Stomach (tissue), 9 donors: Measurements from ENCODE around the gene TAS1R3. TPM values are rescaled to one million over a fixed set of nuclear protein-coding genes. Genes with fewer than 3 reads are reported as not detected.
A peak's percentile ranks its signal among the peaks of the same experiment; 100 is the strongest.

Experiments used
- DNase-seq, 2 donors: peaks; one replicate each; pipeline versions ENCODE4 v3.0.0 to v3.0.0-alpha.2; 2013 to 2019
- H3K27ac ChIP-seq, 5 donors: fragments of 200-600 bp in 4 of 5; sonication (generic) in 4 of 5; one replicate each; pipeline ENCODE4 v1.5.1; 2013 to 2019; ENCODE audit warnings: mild to moderate bottlenecking in 1 of 5, moderate library complexity in 1 of 5
- H3K27me3 ChIP-seq, 3 donors: fragments of 200-600 bp; sonication (generic); one replicate each; pipeline ENCODE4 v1.5.1; 2017 to 2019; ENCODE audit warnings: mixed run types in 1 of 3
- H3K36me3 ChIP-seq, 4 donors: fragments of 200-600 bp; sonication (generic); 1 replicate in 3 of 4; 2 replicates in 1 of 4; pipeline ENCODE4 v1.5.1; 2016 to 2019
- H3K4me1 ChIP-seq, 4 donors: fragments of 200-600 bp; sonication (generic); one replicate each; pipeline ENCODE4 v1.5.1; 2016 to 2019
- H3K4me3 ChIP-seq, 4 donors: fragments of 200-600 bp; sonication (generic) in 3 of 4; one replicate each; pipeline ENCODE4 v1.5.1; 2016 to 2019; ENCODE audit warnings: mild to moderate bottlenecking in 1 of 4
- H3K9me3 ChIP-seq, 4 donors: fragments of 200-600 bp; sonication (generic); one replicate each; pipeline ENCODE4 v1.5.1; 2016 to 2019
- CTCF ChIP-seq, 7 experiments: fragments of 450-650 bp in 4 of 7; fragments of 200-600 bp in 3 of 7; sonication (generic) in 3 of 7; IDR thresholded peaks; one replicate each; pipeline ENCODE4 v1.5.1; 2016 to 2019; ENCODE audit warnings: antibody characterized with exemption in 7 of 7, control low read depth in 2 of 7, mild to moderate bottlenecking in 1 of 7
- EP300 ChIP-seq: sonication (generic); formaldehyde crosslinking; IDR thresholded peaks from one replicate; pipeline ENCODE4 v1.6.1; 2017; ENCODE audit warnings: antibody characterized with exemption
- POLR2A ChIP-seq, 4 donors: fragments of 450-650 bp; IDR thresholded peaks; one replicate each; pipeline ENCODE4 v1.6.1; 2016; ENCODE audit warnings: antibody characterized with exemption in 4 of 4, control low read depth in 2 of 4, mild to moderate bottlenecking in 1 of 4, moderate library complexity in 1 of 4
- POLR2AphosphoS5 ChIP-seq, 3 donors: sonication (generic); formaldehyde crosslinking; IDR thresholded peaks; one replicate each; pipeline ENCODE4 v1.6.1; 2016; ENCODE audit warnings: antibody characterized with exemption in 3 of 3
- WGBS, 5 donors: extraction: QIAGEN DNeasy Blood & Tissue Kit in 3 of 5; methylation state at CpG; one replicate each; pipeline versions ENCODE4 v1.1.5 to v1.1.7; 2013 to 2018; 5-methylcytosine and 5-hydroxymethylcytosine counted together
- intact Hi-C: fragments of 100-400 bp; cut with DNase I; formaldehyde crosslinking; loops from one replicate; pipeline ENCODE4 v1.15.1; 2023; ENCODE audit warnings: low total_unique reads
- polyA plus RNA-seq, 3 donors: library from polyadenylated mRNA; stranded (reverse); fragments of 200-250 nt; gene quantifications; one replicate each; pipeline ENCODE4 v1.2.3, GENCODE V29; 2013
- total RNA-seq, 5 donors: library from RNA; depleted of rRNA; stranded (reverse); fragments of >200 nt; gene quantifications; one replicate each; pipeline versions ENCODE4 v1.1.0 to v1.2.3, GENCODE V29; 2014 to 2016
- donor health status: healthy with polysubstance abuse.
- donor health status: Bipolar disorder and iron deficiency.
- donor health status: healthy.

Gene TAS1R3
- total and polyA plus RNA-seq, 8 donors = 0.10 to 11.7 (median 0.37) TPM; not detected in 3

- Histone ChIP-seq H3K36me3 (peaks cover 10 to 16% (median 14%) of the 10 kb centered on the region in 4 donors), H3K27me3 (no peaks in the 10 kb centered on the region), H3K4me1 (peaks cover 44 to 61% (median 57%) of the 10 kb centered on the region in 4 donors), H3K9me3 (no peaks in the 10 kb centered on the region), H3K4me3 (peak overlapping the region in 1 of 4 donors; percentile 72), H3K27ac (peak overlapping the region; percentile 71 to 92 (median 83))
- no peak for DNase-seq
- WGBS, 5 donors = 45 to 81% (median 53%) methylated on average over 4 to 12 of the region's 12 CpGs
- intact Hi-C loops = no loop called here
- no peak for TF ChIP-seq CTCF (IDR thresholded peaks at IDR 0.05)
- TF ChIP-seq EP300 = no peak
- TF ChIP-seq POLR2AphosphoS5 (IDR thresholded peaks at IDR 0.05) = no peak
Observed at GRCh38 chr1:1345860-1346500, 14.9 kb downstream of the TAS1R3 start.

- Histone ChIP-seq H3K4me1 (peaks cover 47 to 64% (median 61%) of the 10 kb centered on the region in 4 donors), H3K4me3 (peak overlapping the region in 2 of 4 donors; percentile 72 to 74), H3K27ac (peak overlapping the region; percentile 82 to 92 (median 86)), H3K36me3 (peaks cover 5 to 11% (median 9%) of the 10 kb centered on the region in 4 donors), H3K27me3 (peaks cover 0 to 1% (median 0%) of the 10 kb centered on the region in 3 donors), H3K9me3 (no peaks in the 10 kb centered on the region)
- DNase-seq = no peak
- intact Hi-C loops = no loop called here
- 79 to 90% (median 87%) methylated on average over 9 to 10 of the region's 10 CpGs for WGBS, 5 donors
- TF ChIP-seq POLR2AphosphoS5 (IDR thresholded peaks at IDR 0.05) (no peak), CTCF (IDR thresholded peaks at IDR 0.05) (no peak), POLR2A (IDR thresholded peaks at IDR 0.05) (no peak), EP300 (no peak)
Observed at GRCh38 chr1:1346501-1346890, 15.4 kb downstream of the TAS1R3 start.

- Histone ChIP-seq H3K4me3 (peak overlapping the region; percentile 63 to 74 (median 72)), H3K27me3 (peaks cover 0 to 7% (median 0%) of the 10 kb centered on the region in 3 donors), H3K4me1 (peaks cover 50 to 70% (median 67%) of the 10 kb centered on the region in 4 donors), H3K27ac (peak overlapping the region; percentile 82 to 92 (median 86)), H3K9me3 (no peaks in the 10 kb centered on the region), H3K36me3 (peaks cover 0 to 5% (median 3%) of the 10 kb centered on the region in 4 donors)
- 40 to 77% (median 56%) methylated on average over 9 to 10 of the region's 10 CpGs for WGBS, 5 donors
- intact Hi-C loops = no loop called here
- TF ChIP-seq POLR2A (IDR thresholded peaks at IDR 0.05) = no peak
- no peak for TF ChIP-seq POLR2AphosphoS5 (IDR thresholded peaks at IDR 0.05)
- no peak for TF ChIP-seq EP300
- TF ChIP-seq CTCF (IDR thresholded peaks at IDR 0.05) = no peak
- DNase-seq = no peak
Observed at GRCh38 chr1:1347026-1347595, 16.0 kb downstream of the TAS1R3 start.

GRCh38 chr1:1347663-1348419 is 16.8 kb downstream of the TAS1R3 start:
- no peak for TF ChIP-seq CTCF (IDR thresholded peaks at IDR 0.05)
- TF ChIP-seq POLR2AphosphoS5 (IDR thresholded peaks at IDR 0.05) = peak in 1 of 3 donors; percentile 40
- H3K27ac ChIP-seq = peak overlapping the region; percentile 82 to 92 (median 86)
- peaks cover 0 to 15% (median 3%) of the 10 kb centered on the region in 3 donors for H3K27me3 ChIP-seq
- H3K9me3 ChIP-seq = no peaks in the 10 kb centered on the region
- H3K4me3 ChIP-seq = peak overlapping the region; percentile 63 to 74 (median 72)
- peaks cover 0 to 1% (median under 1%) of the 10 kb centered on the region in 4 donors for H3K36me3 ChIP-seq
- WGBS, 5 donors = 17 to 33% (median 22%) methylated on average over 9 to 26 of the region's 26 CpGs
- peaks cover 51 to 73% (median 71%) of the 10 kb centered on the region in 4 donors for H3K4me1 ChIP-seq
- peak; percentile 77 to 85 for DNase-seq
- intact Hi-C loops = no loop called here
